Measurements from ENCODE around the gene PLA2G7. TPM values are rescaled to one million over a fixed set of nuclear protein-coding genes. Genes with fewer than 3 reads are reported as not detected.

Gene PLA2G7
- total RNA-seq, 4 donors from 2014 or later: 10.0 to 14.3 (median 11.6) TPM

GRCh38 chr6:46763466-46763865 is 28.3 kb upstream of the PLA2G7 start:
- Histone ChIP-seq H3K27me3 (no peaks in the 10 kb centered on the region), H3K9me3 (no peaks in the 10 kb centered on the region), H3K36me3 (no peaks in the 10 kb centered on the region), H3K27ac (no peak overlapping the region), H3K4me1 (no peaks in the 10 kb centered on the region), H3K4me3 (replicated peaks in 1 of 3) (no peak overlapping the region)
- WGBS, 2 donors: 76 to 90% methylated on average over 2 of the region's 2 CpGs
- DNase-seq: no peak
- no peak for TF ChIP-seq POLR2A (IDR thresholded peaks at IDR 0.05)
- intact Hi-C loops (cut with DNase I): no loop called here

DNA sequence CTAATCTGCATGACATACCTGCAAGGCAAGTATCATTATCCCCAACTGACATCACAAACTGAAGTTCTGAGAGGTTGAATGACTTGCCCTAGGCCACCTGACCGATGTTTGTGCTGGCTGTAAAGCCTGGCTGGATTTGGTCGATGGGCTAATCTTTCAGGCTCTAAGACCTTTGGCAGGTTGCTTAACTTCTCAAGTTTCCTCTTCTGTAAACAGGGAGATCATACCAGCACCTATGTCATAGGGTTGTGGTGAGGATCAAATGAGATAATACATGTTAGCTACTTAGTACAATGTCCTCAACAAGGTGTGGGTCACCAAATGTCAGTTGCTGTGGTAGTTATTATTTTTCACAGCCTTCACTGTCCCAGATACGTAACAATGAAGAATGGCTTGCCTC is 25.8 kb upstream of the PLA2G7 start:
- Histone ChIP-seq H3K27me3 (no peaks in the 10 kb centered on the region), H3K9me3 (no peaks in the 10 kb centered on the region), H3K4me3 (replicated peaks in 1 of 3) (no peak overlapping the region), H3K4me1 (peaks cover 0 to 12% of the 10 kb centered on the region in 2 donors), H3K27ac (no peak overlapping the region), H3K36me3 (no peaks in the 10 kb centered on the region)
- intact Hi-C loops (cut with DNase I): no loop called here
- 68 to 74% methylated on average over 3 of the region's 3 CpGs for WGBS, 2 donors
- TF ChIP-seq CTCF (IDR thresholded peaks at IDR 0.05) (no peak), POLR2A (IDR thresholded peaks at IDR 0.05) (no peak)
- DNase-seq: no peak

DNA sequence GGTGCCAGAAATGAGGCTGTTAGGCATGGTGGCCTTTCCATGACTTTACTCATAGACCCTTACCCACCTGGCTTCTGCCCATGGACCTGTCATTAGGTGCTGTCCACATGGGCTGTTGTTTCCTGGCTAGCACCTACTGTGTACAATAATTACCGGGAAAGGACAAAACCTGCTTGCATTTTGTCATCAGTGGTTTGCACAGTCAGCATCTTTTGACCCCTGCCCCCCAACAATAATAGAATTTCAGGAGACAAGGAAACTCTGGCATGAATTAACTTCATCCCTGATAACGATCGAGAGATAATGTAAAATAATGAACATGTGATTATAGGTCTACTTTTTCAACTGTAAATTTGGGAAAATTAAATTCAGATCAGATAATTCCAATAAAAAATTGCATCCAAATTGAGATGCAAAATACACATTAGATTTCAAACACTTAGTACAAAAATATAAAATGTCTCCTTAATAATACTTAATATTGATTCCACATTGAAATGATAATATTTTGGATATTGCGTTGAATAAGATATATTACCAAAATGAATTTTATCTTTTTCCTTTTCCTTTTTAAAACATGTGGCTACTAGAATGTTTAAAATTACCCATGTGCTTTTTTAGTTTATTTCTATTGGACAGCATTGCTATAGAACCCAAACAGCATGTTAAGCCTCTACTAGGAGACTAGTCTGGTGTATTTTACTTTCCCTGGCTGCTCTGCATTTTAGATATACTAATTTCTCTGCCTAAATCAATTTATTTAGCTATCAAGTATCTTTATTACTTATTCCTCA is 24.0 kb upstream of the PLA2G7 start:
- WGBS, 2 donors: 92 to 98% methylated on average over 4 of the region's 4 CpGs
- Histone ChIP-seq H3K27me3 (no peaks in the 10 kb centered on the region), H3K4me3 (replicated peaks in 1 of 3) (no peak overlapping the region), H3K27ac (no peak overlapping the region), H3K4me1 (peaks cover 0 to 12% of the 10 kb centered on the region in 2 donors), H3K9me3 (no peaks in the 10 kb centered on the region), H3K36me3 (no peaks in the 10 kb centered on the region)
- TF ChIP-seq POLR2A (IDR thresholded peaks at IDR 0.05): no peak
- TF ChIP-seq CTCF (IDR thresholded peaks at IDR 0.05): no peak
- no peak for DNase-seq
- intact Hi-C loops (cut with DNase I): no loop called here

DNA sequence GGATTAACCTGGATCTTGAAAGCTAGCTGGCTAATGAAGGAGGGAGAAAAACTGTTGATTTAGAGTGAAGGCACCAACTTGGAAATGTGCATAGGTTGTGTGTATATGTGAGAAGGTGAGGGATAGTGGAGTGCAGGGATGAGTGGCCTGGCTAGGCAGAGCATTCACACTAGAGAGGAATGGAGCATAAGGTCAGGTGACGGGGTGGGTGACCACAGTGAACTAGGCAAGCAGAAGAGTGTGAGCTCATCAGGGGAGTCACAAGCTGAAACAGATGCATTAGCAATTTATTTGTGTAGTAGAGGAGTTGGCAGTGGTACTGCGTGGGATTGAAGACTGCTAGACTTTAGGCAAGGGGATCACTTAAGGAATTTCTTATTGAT is 22.0 kb upstream of the PLA2G7 start:
- TF ChIP-seq POLR2A (IDR thresholded peaks at IDR 0.05) (no peak), CTCF (IDR thresholded peaks at IDR 0.05) (no peak)
- Histone ChIP-seq H3K4me1 (peaks cover 0 to 12% of the 10 kb centered on the region in 2 donors), H3K27me3 (no peaks in the 10 kb centered on the region), H3K9me3 (no peaks in the 10 kb centered on the region), H3K36me3 (no peaks in the 10 kb centered on the region), H3K4me3 (replicated peaks in 1 of 3) (no peak overlapping the region), H3K27ac (no peak overlapping the region)
- DNase-seq: no peak
- 77 to 81% methylated on average over 2 of the region's 2 CpGs for WGBS, 2 donors
- intact Hi-C loops (cut with DNase I): no loop called here

DNA sequence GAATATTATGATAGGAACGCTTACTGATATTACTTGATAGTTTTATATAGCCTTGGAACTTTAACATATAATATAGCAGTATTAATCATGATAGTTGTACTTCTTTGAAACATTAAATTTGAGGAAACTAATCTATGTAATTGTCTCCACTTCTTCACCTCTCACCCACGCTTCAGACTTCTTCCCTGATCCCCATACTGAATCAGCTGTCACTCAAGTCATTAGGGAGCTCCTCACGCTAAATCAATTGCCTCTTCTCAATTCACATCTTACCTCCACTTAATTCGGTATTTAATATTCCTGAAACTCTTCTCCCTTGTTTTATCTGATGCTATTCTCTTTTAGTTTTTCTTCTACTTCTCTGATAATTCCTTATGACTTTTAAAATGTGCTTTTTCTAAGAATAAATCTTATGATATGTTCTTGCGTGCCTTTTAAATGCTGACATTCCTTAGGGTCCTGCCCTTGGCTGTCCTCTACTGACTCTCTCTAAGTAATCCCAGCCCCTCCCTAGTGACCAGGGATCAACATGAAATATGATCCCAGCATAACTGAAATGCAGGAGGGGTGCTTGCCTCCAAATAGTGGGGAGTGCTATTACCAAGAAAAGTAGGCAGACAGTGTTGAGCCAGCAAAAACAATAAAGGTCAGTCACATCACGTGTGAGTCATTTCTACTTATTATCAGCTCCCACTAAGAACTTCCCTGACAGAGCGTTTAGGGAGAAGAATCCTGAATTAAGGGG is 21.5 kb upstream of the PLA2G7 start:
- no peak for DNase-seq
- 66 to 72% methylated on average over 7 of the region's 7 CpGs for WGBS, 2 donors
- no peak overlapping the region for H3K27ac ChIP-seq

More for the DNA sequence above, 21.5 kb upstream of the PLA2G7 start:
- Histone ChIP-seq H3K27me3 (no peaks in the 10 kb centered on the region), H3K4me3 (replicated peaks in 1 of 3) (no peak overlapping the region), H3K4me1 (peaks cover 0 to 12% of the 10 kb centered on the region in 2 donors), H3K36me3 (no peaks in the 10 kb centered on the region), H3K9me3 (no peaks in the 10 kb centered on the region)
- TF ChIP-seq CTCF (IDR thresholded peaks at IDR 0.05) (no peak), POLR2A (IDR thresholded peaks at IDR 0.05) (no peak)
- intact Hi-C loops (cut with DNase I): no loop called here
